Pons (tissue), 1 donor: Measurements from ENCODE around the gene PHF8.

ENCODE experiments used
- DNase-seq: peaks from one replicate; pipeline ENCODE4 v3.0.0-alpha.2; 2016; ENCODE audit warnings: low spot score

The PHF8 gene

DNA sequence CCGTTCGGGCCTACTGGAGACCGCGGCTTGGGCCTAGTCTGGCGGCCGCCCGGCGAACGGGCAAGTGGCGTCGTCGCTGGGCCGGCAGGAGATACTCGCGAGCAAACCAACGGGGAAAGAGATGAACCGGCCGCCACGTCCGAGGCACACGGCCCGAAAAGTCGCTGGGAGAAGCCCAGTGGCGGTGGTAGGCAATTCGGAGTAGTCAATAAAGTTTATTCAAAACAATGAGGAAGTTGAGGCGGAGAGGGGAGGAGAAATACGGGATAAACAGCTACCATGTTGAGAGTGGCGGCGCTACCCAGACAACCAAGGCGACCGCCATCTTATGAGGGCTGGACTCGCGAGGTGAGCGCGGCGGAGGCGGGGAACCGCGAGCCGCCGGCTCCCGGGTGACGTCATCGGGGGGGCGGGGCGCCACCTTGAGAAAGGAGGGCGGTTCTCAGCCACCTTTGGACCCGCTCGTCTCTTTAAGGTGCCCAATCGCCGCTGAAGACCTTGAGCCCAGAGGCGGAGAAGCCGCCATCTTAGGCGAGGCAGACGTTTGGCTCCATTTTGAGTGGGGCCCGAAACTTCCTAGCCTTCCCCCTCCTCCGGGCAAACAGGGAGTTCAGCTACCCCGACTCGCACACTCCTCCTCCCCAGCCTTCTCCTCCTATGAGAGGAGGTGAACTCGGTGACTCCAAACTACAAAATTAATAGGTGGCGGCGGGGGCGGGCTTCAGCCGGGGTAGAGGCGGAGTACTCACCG is at the start of gene PHF8:
Gene PHF8 (minus strand): TSS at position 348 of the 751 bp plus-strand sequence. CDS start 1,745 bp downstream, outside the sequence.
- peak; percentile 90 for DNase-seq

DNA sequence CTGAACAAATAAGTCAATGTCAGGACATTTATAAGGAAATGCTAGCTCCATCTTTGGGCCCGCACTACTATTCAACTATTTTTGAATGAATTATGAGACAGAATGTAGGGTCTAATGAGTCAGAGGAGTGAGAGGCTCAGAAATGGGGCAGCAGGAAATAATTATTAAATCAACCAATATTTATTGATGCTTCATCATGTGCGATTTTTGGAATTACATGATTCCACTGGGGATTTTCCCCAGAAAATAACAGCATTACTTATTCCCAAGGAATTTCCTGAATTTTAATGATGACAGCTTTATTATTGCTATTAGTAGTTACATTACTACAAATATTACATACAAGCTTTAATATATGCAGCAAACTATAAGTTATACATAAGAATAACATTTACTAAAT is 49.3 kb upstream of the PHF8 start:
- no peak for DNase-seq

DNA sequence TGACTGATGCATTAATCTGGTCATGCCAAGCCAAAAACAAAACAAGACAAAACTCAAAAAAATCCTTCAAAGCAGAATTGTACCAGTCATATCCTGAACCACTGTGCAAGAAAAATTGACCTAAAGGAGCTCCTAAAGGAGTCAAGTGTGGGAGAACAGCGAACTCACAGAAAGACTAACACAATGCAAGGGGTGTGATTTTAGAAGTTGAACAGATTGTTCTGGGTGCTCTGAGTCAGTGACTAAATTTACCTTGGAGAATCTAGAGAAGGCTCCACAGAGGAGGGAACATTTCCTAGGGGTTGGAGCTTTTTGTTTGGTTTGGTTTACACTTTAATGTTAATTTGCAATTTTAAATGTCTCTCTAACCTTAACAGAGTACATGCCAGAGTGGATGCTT is 48.9 kb upstream of the PHF8 start:
- DNase-seq: no peak

DNA sequence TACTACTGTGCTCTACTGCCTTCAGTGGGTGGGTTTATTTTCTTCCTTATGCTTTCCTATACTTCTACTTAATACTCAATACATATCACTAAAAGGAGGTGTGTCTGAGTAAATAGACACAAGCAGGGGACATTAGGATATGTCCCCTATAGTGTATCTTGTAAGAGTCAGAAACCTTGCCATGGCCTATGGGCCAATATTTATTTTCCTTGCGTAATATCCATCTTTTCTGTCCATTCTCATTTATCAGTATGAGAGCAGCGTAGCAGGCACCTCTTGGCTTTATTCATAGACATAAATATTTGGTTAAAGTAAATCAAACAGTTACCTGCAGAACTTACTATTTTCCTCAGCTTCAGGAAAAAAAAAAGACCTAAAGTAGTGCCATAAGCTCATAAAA is 46.6 kb upstream of the PHF8 start:
- no peak for DNase-seq

DNA sequence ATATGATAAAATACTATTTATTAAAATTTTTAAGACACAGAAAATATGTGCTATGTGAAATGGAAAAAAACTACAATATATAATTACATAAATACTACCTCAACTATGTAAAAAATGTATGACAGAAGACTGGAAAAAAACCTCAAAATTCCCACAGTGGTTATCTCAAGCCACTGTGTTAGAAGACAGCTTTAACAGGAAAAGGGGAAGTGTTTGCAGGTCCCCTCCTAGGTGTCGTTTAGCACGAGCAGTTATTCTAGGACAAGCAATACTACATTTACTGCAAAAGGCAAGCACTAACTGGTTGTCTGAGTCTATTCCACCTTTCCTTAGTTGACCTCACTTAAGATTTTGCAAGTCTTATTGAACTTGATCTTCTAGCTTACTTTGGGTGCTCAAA is 44.9 kb upstream of the PHF8 start:
- no peak for DNase-seq

DNA sequence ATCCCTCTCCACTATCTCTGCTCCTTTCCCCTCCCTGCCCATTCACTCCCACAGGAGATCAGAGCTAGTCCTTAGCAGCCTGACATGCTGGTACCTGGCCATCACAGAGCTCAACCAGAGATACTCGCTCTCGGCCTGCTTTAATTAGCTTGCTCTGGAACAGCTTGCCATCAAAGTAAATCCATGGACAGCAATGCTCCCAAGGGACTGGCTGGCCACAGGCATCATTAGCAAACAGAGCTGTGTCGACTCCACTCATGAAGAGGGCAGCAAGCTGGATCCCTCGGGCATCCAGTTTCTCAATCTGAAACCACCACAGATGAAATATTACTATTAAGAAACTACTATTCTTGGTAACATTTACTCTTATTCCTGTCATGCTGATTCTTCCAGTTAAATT is 43.4 kb upstream of the PHF8 start:
- no peak for DNase-seq

DNA sequence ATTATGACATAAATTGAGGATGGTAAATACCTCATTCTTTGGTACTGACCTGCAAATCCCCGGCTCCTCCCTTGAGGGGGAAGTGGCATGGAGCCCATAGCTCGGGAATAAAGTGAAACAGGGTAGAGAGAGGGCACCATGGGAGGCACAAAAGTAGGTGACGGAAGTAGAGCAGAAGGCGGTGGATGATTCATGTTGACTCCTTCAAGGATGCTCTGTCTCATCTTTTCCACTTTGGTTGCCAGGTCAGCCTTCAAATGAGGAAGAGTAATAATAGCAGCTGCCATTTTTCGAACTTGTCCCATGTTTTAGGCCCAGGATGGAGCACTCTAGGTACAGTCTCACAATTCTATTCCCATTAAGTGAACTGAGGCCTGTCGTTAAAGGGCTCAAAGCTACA is 41.4 kb upstream of the PHF8 start:
- no peak for DNase-seq

DNA sequence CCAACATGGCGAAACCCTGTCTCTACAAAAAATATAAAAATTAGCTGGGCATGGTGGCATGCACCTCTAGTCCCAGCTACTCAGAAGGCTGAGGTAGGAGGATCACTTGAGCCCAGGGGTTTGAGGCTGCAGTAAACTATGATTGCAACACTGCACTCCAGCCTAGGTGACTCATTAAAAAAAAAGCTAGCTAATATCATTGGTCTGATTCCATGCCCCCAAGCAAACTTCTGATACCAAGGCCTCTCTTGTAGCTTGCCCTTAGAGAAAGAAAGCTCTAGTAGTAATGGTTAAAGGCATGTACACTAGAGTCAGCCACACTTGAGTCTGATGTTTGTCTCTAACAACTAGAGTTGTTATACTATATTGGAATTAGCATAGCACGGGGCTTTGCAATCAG is 32.6 kb upstream of the PHF8 start:
- no peak for DNase-seq

DNA sequence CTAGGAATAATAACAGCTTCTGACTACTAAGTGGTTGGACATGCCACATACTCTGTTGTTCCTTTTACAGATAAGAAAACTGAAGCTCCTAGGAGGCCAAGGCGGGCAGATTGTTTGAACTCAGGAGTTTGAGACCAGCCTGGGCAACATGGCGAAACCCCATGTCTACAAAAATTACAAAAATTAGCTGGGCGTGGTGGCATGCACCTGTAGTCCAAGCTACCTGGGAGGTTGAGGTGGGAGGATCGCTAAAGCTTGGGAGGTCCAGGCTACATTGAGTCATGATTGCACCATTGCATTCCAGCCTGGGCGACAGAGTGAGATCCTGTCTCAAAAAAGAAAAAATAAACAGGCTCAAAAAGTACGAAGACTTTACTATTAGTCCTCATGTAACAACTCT is 30.6 kb upstream of the PHF8 start:
- no peak for DNase-seq

DNA sequence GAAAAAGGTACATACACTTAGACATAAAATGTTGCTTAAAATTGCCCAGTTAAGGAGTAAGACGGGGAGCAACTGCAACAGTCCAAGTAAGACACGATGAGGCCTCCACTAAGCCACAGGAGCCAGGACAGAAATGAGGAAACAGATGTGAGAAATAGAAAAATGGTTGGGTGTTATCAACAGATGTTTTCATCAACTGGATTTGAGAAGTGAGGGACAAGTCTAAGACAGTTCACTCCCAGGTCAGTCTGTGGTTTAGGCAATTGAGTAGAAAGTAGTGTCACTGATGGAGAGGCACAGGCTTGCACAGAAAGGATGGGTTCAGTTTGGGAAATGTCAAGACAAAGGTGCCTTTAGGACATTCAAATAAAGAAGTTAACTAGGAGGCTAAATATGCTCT is 23.5 kb upstream of the PHF8 start:
- DNase-seq: no peak

DNA sequence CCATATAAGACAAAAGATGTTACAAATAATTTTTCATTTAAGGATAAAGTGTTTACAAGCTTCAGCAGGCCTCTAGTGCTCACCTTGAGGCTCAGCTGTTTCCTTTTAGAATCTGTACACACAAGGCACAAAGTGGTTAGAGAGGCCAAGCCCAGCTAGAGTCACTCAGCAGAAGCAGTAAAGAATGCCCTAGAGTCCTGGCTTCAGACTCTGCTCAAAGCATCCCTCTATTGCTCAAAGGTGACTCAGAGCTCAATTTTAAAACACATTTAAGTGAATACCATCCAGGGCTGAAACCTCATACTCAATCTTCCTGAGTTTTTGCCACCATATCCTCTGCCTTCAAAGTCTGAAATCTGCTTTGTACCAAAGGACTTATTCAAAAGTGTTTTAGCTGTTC is 22.6 kb upstream of the PHF8 start:
- DNase-seq: no peak

DNA sequence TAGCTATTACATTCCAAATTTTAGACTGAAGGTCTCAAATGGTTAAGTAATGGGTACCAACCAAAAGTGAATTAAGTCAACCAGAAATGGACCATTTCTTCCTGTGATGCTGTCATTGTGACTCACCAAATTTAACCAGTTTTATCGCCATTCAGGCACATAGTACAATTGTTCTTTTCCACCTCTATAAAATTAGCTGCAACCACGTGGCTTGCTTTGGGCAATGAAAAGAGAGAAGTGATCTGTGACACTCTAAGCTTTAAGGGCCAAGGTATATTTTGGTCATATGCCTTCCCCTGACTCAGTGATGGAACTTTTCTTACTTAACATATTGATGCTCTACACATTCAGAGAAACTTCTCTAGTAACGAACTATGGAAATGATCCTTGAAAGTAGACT is 20.3 kb upstream of the PHF8 start:
- no peak for DNase-seq

DNA sequence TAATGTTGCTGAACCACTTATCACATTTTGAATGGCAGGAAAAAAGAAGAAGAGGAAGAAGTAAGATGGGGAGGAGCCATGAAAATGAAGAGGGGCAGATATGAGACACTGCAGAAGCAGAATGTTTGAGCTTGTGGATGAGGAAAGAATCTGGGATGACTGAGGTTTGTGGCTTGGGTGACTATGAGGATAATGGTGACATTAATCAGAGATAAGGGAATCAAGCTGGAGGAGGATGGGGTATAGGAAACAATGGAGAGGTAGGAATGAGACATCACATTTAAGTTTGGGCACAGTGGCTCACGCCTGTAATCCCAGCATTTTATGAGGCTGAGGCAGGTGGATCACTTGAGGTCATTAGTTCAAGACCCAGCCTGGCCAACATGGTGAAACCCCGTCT is 19.1 kb upstream of the PHF8 start:
- no peak for DNase-seq

DNA sequence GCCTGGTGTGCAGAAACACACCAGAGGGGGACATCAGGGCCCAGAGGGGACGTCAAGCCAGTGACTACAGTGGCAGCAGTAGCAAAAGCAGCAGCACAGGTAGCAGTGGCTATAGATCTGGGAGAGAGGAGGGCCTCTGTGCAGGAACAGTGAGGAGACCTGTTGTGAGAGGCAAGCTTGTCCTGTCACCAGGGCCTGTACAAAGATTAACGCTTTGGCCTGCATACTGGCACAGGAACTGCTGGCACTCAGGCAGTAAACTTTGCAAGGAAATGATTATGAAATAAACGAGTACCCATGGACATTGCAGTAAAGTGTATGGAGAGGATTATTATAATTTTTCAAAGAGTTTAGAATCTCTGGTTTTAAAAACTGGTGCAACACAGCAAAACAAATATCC is 5.5 kb upstream of the PHF8 start:
- DNase-seq: no peak

DNA sequence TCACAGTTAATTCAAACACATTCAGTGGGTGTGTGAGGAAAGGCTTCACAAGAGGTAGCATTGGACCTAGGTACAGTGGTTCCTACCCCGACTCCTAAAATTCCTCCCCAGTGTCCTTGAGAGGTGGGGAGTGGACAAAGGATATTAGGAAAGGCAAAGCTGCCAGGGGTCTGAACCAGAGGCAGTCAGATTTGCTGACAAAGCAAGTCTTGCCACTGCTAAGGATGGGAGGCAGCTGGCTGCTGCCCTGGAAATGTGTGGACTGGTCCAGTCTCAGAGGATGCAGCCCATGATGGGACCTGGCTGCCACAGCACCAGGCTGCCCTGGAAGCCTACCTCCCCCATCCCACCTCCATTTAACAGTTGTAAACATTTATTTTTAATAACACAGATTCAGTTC is 4.1 kb upstream of the PHF8 start:
- DNase-seq: no peak

DNA sequence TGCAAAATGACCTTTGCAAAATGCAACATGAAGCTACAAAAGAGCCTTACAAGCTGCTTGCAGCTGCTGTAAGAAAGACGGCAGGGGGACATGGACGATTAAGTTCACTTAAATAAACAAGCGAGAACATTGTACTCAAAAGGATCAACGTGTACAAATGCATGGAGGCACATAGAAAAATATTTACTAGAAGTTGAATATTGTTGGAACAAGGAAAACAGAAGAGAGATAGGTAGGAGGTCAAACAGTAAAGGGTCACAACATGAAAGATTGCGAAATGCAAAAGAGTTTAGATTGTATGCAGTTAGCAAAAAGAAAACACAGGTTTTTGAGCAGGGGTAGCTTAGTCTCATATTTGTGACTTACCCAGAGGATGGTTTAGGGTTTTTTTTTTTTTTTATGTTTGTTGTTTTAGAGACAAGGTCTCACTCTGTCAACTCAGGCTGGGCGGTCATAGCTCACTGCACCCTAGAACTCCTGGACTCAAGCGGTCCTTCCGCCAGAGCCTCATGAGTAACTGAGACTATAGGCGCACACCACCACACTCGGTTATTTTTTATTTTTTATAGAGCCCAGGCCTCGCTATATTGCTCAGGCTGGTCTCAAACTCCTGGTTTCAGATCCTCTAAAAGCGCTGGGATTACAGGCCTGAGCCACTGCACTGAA is 1.4 kb upstream of the PHF8 start:
- no peak for DNase-seq

DNA sequence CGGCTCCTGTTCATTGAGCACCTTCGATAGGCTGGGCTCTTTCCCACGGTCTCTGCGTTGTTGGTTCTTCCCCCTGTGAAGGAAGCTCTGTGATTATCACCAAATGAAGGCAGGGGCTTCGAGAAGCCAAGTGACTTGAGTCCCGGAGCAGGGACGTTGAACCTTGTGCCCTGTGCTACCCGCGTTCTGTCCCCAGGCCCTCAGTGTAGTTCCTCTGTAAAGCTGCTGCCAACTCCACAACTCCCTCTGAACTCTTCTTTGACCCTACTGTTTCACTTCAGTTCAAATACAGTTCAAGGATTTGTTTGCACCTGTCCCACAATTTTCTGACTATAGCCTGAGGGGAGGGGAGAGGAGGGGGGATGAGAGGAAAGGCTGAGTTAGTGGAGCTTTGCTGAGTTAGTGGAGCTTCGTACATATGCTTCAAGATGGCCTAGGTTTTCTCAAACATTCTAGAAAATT is 635 bp upstream of the PHF8 start:
- DNase-seq: peak; percentile 42

DNA sequence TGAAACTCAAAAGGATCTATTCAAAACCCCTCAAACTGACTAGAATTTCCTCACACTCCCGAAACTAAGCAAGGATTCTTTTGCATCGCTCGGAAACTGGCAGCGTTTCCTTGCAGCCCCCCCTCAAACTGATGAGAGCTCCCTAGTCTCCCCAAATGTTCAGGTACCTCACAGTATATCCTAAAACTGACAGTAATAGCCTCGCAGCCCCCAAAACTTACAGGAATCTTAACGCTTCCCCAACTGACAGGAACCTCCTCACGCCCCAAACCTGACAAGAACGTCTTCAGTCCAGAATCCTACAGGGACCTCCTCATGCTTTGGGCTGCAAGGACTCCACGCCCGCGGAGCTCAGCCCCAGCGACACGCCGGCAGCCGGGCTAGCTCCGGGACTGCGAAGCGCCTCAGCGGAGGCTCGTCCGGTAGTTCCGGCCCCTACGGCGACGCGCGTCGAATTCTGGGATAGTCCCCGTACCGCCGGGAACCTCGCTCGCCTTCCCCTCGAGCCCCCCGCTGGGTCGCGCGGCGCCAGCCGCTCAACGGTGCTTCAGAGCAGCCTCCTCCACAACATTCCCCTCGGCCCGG is 640 bp downstream of the PHF8 start:
- peak; percentile 18 for DNase-seq

DNA sequence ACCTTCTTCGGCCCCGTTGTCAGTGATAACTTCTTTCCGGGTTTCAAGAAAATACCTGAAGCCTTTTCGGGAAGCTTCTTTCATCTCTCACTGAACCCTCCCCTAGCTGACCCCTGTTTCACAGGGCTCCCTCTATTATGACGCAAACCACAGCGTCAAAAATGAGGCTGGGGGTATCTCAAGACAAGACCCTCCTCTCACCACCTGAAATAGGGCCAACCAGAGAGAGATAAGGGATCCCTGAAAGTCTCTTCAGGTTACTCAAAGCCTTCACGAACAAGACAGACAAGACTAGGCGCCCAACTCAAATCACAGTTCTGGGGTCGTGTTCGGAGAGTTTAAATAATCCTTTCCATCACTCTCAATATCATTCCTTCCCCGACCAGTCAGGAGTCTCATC is 1.2 kb downstream of the PHF8 start:
- DNase-seq: no peak

DNA sequence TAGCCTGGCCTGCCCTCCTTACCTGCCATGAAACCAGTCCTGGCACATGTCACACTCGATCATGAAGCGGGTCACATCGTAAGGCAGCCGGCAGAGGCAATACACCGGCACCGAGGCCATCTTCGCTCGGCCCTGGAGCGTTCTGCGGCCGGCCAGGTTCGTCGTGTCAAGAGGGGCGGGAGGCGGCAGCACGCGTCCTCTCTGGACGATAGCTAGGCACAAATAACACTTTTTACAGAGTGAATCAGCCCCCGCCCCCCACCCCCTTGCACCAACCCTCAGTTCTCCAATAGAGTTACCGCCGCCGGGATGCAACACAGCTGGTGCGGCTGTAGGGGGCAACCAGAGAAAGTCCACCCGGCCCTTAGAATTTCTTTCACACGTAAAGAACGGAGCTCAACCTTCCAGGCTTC is 1.7 kb downstream of the PHF8 start:
- DNase-seq: peak; percentile 25

DNA sequence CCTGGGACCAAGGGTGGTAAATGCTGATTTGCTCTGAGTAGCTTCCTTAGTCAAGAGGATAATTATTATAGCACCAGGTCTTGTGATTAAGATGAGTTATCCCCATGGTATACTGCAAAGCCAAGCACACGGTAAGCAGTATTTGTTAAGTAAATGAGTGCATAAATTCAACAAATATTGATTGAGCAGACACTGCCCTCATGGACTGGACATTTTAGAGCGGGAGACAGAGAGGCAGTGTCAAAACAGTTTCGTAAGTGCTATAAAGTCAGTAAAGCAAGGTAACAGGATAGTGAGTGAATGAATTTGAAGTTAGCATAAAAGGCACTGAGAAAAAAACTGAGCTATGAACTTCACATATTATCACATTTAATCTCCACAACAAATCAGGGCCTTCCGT is 13.9 kb downstream of the PHF8 start:
- DNase-seq: no peak

DNA sequence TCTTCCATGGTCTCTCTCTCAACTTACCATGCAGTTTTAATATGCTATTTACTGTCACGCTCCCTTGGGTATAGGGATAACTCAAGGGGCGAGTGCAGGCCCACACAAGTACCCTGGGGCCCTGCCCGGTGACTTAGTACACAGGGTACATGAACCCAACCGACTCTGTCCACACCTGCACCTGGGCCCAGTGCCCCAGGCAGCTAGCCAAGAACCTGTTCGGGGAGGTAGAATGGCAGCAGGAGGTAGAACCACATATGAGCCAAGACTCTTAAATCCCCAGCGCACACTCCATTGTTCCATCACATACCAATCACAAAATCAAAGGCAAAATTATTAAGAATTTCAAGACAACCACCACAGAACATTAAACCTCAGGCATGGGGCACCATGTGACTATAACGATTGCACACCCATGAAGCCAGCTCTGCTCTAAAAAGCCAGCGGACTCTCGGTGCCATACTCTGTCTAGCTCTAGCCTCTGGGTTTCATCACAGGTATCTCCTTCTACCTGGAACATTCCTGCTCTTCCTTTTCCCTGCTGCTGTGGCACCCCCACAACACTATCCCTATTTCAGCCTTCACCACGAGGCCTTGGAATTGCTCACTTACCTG is 14.6 kb downstream of the PHF8 start:
- no peak for DNase-seq

DNA sequence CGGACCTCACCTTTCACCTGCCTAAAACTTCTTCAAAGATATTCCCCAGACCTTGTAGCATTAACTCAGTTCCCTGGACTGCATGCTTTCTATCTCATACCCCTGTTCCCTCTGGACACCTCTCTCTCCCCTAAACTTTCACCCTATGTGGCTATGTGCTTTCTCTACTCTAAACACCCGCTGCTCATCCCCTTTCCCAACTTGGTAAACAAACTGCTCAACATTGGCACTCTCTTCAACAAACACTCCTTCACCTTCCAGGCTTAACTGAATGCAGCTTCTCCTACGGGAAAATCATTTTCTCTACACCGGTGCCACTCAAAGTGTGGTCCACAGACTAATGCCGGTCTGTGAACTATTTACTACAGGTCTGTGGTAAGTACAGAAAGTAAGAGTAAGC is 19.9 kb downstream of the PHF8 start:
- no peak for DNase-seq
